HG03039 (cell line): ENCODE data around the gene NDN.

Experiments
- ATAC-seq: cut with Tn5 transposase; IDR thresholded peaks from one replicate; pipeline ENCODE4 v1.9.1; 2021; ENCODE audit warnings: mild to moderate bottlenecking, moderate library complexity; ENCODE audit not compliant: unreplicated experiment

Gene NDN

GRCh38 chr15:23644829-23645228 is 42.3 kb downstream of the NDN start:
- ATAC-seq: no peak

GRCh38 chr15:23642413-23643044 is 44.6 kb downstream of the NDN start:
- no peak for ATAC-seq
